ENCODE data around the gene FAM209B.

The FAM209B gene

DNA sequence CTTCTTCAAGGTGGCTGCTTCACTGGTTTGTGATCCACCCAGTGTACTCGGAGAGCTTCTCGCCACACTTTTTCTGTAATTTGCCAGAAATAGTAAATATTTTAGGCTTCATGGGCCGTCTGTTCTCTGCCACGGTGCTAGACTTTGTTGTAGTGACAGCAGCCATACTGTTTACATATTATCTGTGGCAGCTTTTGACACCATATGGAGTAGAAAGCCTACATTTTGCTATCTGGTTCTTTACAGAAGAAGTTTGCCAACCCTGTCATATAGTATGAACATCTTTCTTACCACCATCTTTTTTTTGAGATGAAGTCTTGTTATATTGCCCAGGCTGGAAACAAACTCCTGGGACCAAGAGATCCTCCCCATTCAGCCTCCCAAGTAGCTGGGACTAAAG, 32.5 kb downstream of the FAM209B start:
- TF ChIP-seq, protein P1, sequence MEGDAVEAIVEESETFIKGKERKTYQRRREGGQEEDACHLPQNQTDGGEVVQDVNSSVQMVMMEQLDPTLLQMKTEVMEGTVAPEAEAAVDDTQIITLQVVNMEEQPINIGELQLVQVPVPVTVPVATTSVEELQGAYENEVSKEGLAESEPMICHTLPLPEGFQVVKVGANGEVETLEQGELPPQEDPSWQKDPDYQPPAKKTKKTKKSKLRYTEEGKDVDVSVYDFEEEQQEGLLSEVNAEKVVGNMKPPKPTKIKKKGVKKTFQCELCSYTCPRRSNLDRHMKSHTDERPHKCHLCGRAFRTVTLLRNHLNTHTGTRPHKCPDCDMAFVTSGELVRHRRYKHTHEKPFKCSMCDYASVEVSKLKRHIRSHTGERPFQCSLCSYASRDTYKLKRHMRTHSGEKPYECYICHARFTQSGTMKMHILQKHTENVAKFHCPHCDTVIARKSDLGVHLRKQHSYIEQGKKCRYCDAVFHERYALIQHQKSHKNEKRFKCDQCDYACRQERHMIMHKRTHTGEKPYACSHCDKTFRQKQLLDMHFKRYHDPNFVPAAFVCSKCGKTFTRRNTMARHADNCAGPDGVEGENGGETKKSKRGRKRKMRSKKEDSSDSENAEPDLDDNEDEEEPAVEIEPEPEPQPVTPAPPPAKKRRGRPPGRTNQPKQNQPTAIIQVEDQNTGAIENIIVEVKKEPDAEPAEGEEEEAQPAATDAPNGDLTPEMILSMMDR (IDR thresholded peaks at IDR 0.05; ENCODE audit: insufficient read depth, low read depth, low read length, missing control alignments) = no peak
- DNase-seq (ENCODE audit: low read depth) = no peak
- H3K4me3 ChIP-seq (ENCODE audit: low read length) = no peak overlapping the region

DNA sequence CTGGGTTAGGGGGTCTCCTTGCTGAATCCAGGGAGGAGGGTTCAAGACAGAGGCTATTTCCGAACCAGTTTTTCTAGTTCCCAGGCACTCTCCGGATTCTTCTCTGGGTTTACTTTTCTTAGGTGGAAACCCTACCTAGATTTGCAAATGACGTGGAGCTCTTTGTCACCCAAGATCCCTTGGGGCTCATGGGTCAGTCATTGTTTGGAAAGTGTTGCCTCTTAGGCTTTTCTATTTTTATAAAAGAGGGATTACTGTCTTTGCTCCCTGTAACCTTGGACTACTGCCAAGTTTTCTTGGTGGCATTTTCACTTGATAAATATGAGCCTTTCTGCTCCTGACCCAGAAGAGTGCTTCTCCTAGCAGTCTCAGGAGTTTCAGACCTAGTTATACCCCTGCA, 33.6 kb downstream of the FAM209B start:
- DNase-seq (ENCODE audit: low read depth) = peak; percentile 60
- no peak overlapping the region for H3K4me3 ChIP-seq (ENCODE audit: low read length)
- TF ChIP-seq, protein P1 (IDR thresholded peaks at IDR 0.05; ENCODE audit: insufficient read depth, low read depth, low read length, missing control alignments) = no peak

DNA sequence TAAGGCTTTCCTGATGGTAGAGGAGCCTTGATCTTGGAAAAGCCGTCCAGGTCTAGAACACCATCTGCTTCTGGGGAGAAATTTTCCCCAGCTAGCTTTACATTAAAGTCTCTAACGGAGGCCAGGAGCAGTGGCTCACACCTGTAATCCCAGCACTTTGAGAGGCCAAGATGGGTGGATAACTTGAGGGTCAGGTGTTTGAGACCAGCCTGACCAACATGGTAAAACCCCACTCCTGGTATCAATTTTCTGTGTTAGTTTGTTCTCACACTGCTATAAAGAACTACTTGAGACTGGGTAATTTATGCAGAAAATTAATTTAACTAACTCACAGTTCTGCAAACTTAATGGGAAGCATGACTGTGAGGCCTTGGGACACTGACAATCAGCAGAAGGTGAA, 37.8 kb downstream of the FAM209B start:
- no peak overlapping the region for H3K4me3 ChIP-seq (ENCODE audit: low read length)
- TF ChIP-seq, protein P1 (IDR thresholded peaks at IDR 0.05; ENCODE audit: insufficient read depth, low read depth, low read length, missing control alignments) = no peak
- no peak for DNase-seq (ENCODE audit: low read depth)

DNA sequence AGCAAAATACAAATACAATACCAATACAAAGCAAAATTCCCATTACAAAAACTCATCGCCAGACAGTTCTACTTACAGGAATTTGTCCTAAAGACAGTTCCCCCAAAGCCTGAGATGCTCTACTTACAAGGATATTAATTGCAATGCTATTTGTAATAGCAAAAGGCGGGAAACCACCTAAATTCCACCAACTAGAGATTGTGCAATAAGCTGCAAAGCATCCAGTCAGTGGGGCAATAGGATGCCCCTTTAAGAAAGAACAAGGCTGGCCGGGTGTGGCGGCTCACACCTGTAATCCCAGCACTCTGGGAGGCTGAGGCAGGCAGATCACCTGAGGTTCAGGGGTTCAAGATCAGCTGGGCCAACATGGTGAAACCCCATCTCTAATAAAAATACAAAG, 39.1 kb downstream of the FAM209B start:
- TF ChIP-seq, protein P1 (IDR thresholded peaks at IDR 0.05; ENCODE audit: insufficient read depth, low read depth, low read length, missing control alignments) = no peak
- H3K4me3 ChIP-seq (ENCODE audit: low read length) = no peak overlapping the region
- DNase-seq (ENCODE audit: low read depth) = peak; percentile 56

DNA sequence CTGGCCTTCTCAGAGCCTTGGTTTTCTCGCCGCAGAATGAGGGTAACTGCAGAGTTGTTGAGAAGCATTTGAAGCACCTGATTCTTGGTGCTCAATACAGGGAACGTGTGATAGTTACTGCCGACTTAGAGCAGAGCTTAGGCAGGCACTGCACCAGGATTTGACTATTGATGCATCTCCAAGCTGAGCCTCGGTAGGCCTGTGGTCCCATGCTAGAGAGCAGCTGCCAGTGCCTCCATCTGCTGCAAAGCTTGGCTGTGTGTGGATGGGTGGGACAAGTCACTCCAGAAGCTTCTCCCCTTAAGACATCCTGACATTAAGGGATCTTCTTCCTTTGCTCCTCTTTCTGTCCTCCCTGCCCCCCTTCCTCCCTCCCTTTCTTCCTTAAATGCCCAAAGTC, 40.9 kb downstream of the FAM209B start:
- TF ChIP-seq, protein P1 (IDR thresholded peaks at IDR 0.05; ENCODE audit: insufficient read depth, low read depth, low read length, missing control alignments) = no peak
- no peak for DNase-seq (ENCODE audit: low read depth)
- H3K4me3 ChIP-seq (ENCODE audit: low read length) = no peak overlapping the region

DNA sequence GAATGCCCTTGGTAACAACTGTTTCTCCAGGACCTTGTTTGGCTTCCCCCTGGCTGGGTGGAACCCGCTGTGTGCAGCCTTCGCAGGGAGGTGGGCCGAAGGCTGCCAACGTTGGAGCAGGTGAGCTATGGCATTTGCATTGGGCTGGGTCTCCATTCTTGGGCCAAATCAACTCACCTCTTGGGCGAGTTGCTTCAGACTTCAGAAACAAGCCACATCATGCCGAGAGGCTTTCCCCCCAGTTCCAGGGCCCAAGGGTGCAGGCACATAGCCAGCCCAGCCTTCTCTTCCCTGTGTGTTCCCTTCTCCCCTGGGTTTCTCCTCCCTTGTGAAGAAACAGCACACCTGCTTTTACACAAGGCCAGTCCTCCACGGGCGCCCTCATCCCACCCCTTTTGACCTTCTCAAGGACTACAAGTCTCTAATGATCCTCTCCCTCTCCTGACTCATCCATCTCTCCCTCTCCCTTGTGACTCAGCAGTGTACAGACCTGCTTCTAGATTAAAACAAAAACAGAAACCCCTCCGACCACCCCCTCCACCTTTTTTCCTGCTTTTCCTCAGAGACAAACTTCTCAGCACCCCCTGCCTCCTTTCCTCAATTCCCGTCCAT, 41.6 kb downstream of the FAM209B start:
- TF ChIP-seq, protein P1 (IDR thresholded peaks at IDR 0.05; ENCODE audit: insufficient read depth, low read depth, low read length, missing control alignments) = no peak
- H3K4me3 ChIP-seq (ENCODE audit: low read length) = no peak overlapping the region
- DNase-seq (ENCODE audit: low read depth) = peak; percentile 86

DNA sequence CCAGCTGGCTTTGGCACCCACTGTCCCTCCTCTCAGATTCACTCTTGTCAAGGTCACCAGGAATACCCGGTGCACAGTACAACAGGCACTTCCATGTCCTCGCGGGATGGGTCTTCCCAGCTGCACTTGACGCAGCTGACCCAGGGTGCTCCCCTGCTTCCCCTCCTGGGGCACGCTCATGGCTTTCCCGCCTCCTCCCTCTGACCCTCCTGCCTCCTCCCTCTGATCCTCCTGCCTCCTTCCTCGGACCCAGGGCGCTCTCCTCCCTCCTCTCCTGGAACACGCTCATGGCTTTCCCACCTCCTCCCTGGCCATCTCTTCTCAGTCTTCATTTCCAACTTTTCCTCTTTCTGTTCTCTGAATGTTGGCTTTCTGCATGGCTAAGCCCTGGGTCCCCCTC, 42.1 kb downstream of the FAM209B start:
- no peak overlapping the region for H3K4me3 ChIP-seq (ENCODE audit: low read length)
- DNase-seq (ENCODE audit: low read depth) = no peak
- TF ChIP-seq, protein P1 (IDR thresholded peaks at IDR 0.05; ENCODE audit: insufficient read depth, low read depth, low read length, missing control alignments) = no peak

Data from epithelial cell of esophagus (primary cell).